IMR-90 (cell line): ENCODE measurements around the gene CERS6.

Source experiments
- CEBPB ChIP-seq: IDR thresholded peaks from 2 replicates; pipeline ENCODE4 v1.6.1; 2012; ENCODE audit warnings: low read depth, low read length, improper control_type of control experiment
- CHD1 ChIP-seq: IDR thresholded peaks from 2 replicates; pipeline ENCODE4 v1.6.1; 2012; ENCODE audit warnings: low read depth, low read length, improper control_type of control experiment
- CTCF ChIP-seq: conservative IDR thresholded peaks from 2 replicates; pipeline ENCODE4 v1.5.1; 2012; ENCODE audit warnings: mild to moderate bottlenecking, low read depth, low read length, improper control_type of control experiment
- MAFK ChIP-seq: IDR thresholded peaks from 2 replicates; pipeline ENCODE4 v1.6.1; 2012; ENCODE audit warnings: low read depth, low read length, improper control_type of control experiment
- MXI1 ChIP-seq: IDR thresholded peaks from 2 replicates; pipeline ENCODE4 v1.6.1; 2012; ENCODE audit warnings: low read depth, mild to moderate bottlenecking, low read length, moderate library complexity, borderline replicate concordance
- NFE2L2 ChIP-seq: fragments of 150-350 bp; IDR thresholded peaks from 2 replicates; pipeline ENCODE4 v1.6.1; 2016; ENCODE audit warnings: low read depth, mild to moderate bottlenecking, low read length
- POLR2A ChIP-seq: IDR thresholded peaks from 2 replicates; pipeline ENCODE4 v1.6.1; 2012; ENCODE audit warnings: mild to moderate bottlenecking, low read depth, low read length
- RCOR1 ChIP-seq: IDR thresholded peaks from 2 replicates; pipeline ENCODE4 v1.6.1; 2012; ENCODE audit warnings: mild to moderate bottlenecking, low read length, improper control_type of control experiment; ENCODE audit not compliant: insufficient replicate concordance
- RFX5 ChIP-seq: IDR thresholded peaks from 2 replicates; pipeline ENCODE4 v1.8.0; 2012; ENCODE audit warnings: low read depth, mild to moderate bottlenecking, low read length, moderate library complexity
- USF2 ChIP-seq: fragments of 150-350 bp; IDR thresholded peaks from 2 replicates; pipeline ENCODE4 v1.6.1; 2017; ENCODE audit warnings: mild to moderate bottlenecking, antibody characterized with exemption, low read length, low read depth

GRCh38 chr2:168645696-168646338 is 189.7 kb downstream of the CERS6 start:
- TF ChIP-seq CTCF (no peak), MXI1 (no peak), CEBPB (no peak), POLR2A (no peak), NFE2L2 (no peak), USF2 (no peak), CHD1 (no peak), MAFK (no peak), RCOR1 (no peak), RFX5 (no peak)
